ENCODE data around the gene C1QL4. TPM values are rescaled to one million over a fixed set of nuclear protein-coding genes. Genes with fewer than 3 reads are reported as not detected.
"Not testable (repeated sequence)": the region's sequence is repeated elsewhere in the genome, so short reads cannot be mapped to it uniquely, and the experiment has no call there.

Gene C1QL4
- total RNA-seq, 1 experiment from 2014 or later: 2.1 TPM

- Histone ChIP-seq H3K4me1 (peaks cover 3% of the 10 kb centered on the region), H3K36me3 (no peaks in the 10 kb centered on the region), H3K4me3 (peak overlapping the region; percentile 53), H3K9me3 (replicated peaks) (no peaks in the 10 kb centered on the region), H3K27ac (no peak overlapping the region), H3K27me3 (no peaks in the 10 kb centered on the region)
- no peak for DNase-seq
Measured at GRCh38 chr12:49294086-49294803, 42.7 kb downstream of the C1QL4 start.

- Histone ChIP-seq H3K4me3 (peak overlapping the region; percentile 53), H3K27ac (peak overlapping the region; percentile 20), H3K4me1 (peaks cover 3% of the 10 kb centered on the region), H3K9me3 (replicated peaks) (no peaks in the 10 kb centered on the region), H3K27me3 (no peaks in the 10 kb centered on the region), H3K36me3 (no peaks in the 10 kb centered on the region)
- peak; percentile 87 to 90 for DNase-seq
Measured at GRCh38 chr12:49293056-49293956, 43.7 kb downstream of the C1QL4 start.

- no peaks in the 10 kb centered on the region for H3K36me3 ChIP-seq
- peak overlapping the region; percentile 53 for H3K4me3 ChIP-seq
- H3K4me1 ChIP-seq: peaks cover 3% of the 10 kb centered on the region
- no peaks in the 10 kb centered on the region for H3K9me3 ChIP-seq (replicated peaks)
- peak overlapping the region; percentile 20 for H3K27ac ChIP-seq
- DNase-seq: peak; percentile 72 to 83
- H3K27me3 ChIP-seq: no peaks in the 10 kb centered on the region
Measured at GRCh38 chr12:49292729-49293055, 44.3 kb downstream of the C1QL4 start.

GRCh38 chr12:49288922-49289555 is 47.9 kb downstream of the C1QL4 start:
- Histone ChIP-seq H3K4me1 (peaks cover under 1% of the 10 kb centered on the region; the same call in 1 of the 2 replicates), H3K4me3 (no peak overlapping the region), H3K27ac (no peak overlapping the region), H3K36me3 (no peaks in the 10 kb centered on the region), H3K27me3 (no peaks in the 10 kb centered on the region), H3K9me3 (replicated peaks) (no peaks in the 10 kb centered on the region)
- DNase-seq: no peak

- peak; percentile 55 to 87 for DNase-seq
- Histone ChIP-seq H3K4me1 (peaks cover 5% of the 10 kb centered on the region; the same call in 1 of the 2 replicates), H3K27me3 (no peaks in the 10 kb centered on the region), H3K27ac (no peak overlapping the region), H3K36me3 (no peaks in the 10 kb centered on the region), H3K9me3 (replicated peaks) (no peaks in the 10 kb centered on the region), H3K4me3 (no peak overlapping the region)
Measured at GRCh38 chr12:49288412-49288853, 48.6 kb downstream of the C1QL4 start.

- DNase-seq: no peak
- H3K27ac ChIP-seq: no peak overlapping the region
Measured at GRCh38 chr12:49287876-49288275, 49.1 kb downstream of the C1QL4 start.

GRCh38 chr12:49284672-49285071 is 52.3 kb downstream of the C1QL4 start:
- no peak for DNase-seq
- H3K27ac ChIP-seq: no peak overlapping the region
- H3K9me3 ChIP-seq (replicated peaks): no peaks in the 10 kb centered on the region
- H3K4me3 ChIP-seq: no peak overlapping the region
- H3K4me1 ChIP-seq: peaks cover 10% of the 10 kb centered on the region; the same call in 1 of the 2 replicates
- no peaks in the 10 kb centered on the region for H3K36me3 ChIP-seq
- H3K27me3 ChIP-seq: no peaks in the 10 kb centered on the region

More at GRCh38 chr12:49287876-49288275, 49.1 kb downstream of the C1QL4 start:
- Histone ChIP-seq H3K27me3 (no peaks in the 10 kb centered on the region), H3K9me3 (replicated peaks) (no peaks in the 10 kb centered on the region), H3K4me1 (peaks cover 6% of the 10 kb centered on the region; the same call in 1 of the 2 replicates), H3K4me3 (no peak overlapping the region), H3K36me3 (no peaks in the 10 kb centered on the region)

- H3K4me1 ChIP-seq: peaks cover 13% of the 10 kb centered on the region; the same call in 1 of the 2 replicates
- H3K9me3 ChIP-seq (replicated peaks): no peaks in the 10 kb centered on the region
- no peaks in the 10 kb centered on the region for H3K27me3 ChIP-seq
- peak overlapping the region; percentile 26; the same call in 1 of the 2 replicates for H3K4me3 ChIP-seq
- no peaks in the 10 kb centered on the region for H3K36me3 ChIP-seq
- peak overlapping the region; percentile 45 for H3K27ac ChIP-seq
- DNase-seq: peak; percentile 58 to 67
Measured at GRCh38 chr12:49283541-49284429, 53.2 kb downstream of the C1QL4 start.

GRCh38 chr12:49282740-49283375 is 54.1 kb downstream of the C1QL4 start:
- not testable (repeated sequence) for H3K27ac ChIP-seq; H3K36me3 ChIP-seq; H3K4me3 ChIP-seq; DNase-seq; H3K27me3 ChIP-seq; H3K9me3 ChIP-seq (replicated peaks)
- peaks cover 13% of the 10 kb centered on the region for H3K4me1 ChIP-seq

Other genes starting within 250 kb of the C1QL4 start
- 0.04 and 0.13 TPM in 2 replicates for gene DHH, start 242.4 kb downstream of the C1QL4 start, total RNA-seq (2014; rRNA removed; shearing (Covaris generic))
- gene LMBR1L, start 226.3 kb downstream of the C1QL4 start, total RNA-seq (2014; rRNA removed; shearing (Covaris generic)): 17.8 and 28.9 TPM in 2 replicates
- 5,262 and 5,317 TPM in 2 replicates for gene TUBA1B, start 205.8 kb downstream of the C1QL4 start, total RNA-seq (2014; rRNA removed; shearing (Covaris generic))
- 481 and 482 TPM in 2 replicates for gene TUBA1A, start 148.1 kb downstream of the C1QL4 start, total RNA-seq (2014; rRNA removed; shearing (Covaris generic))
- gene TUBA1C, start 72.1 kb downstream of the C1QL4 start, total RNA-seq (2014; rRNA removed; shearing (Covaris generic)): 396 and 398 TPM in 2 replicates
- 1.7 and 3.9 TPM in 2 replicates for gene PRPH, start 42.0 kb downstream of the C1QL4 start, total RNA-seq (2014; rRNA removed; shearing (Covaris generic))
- 79.4 and 87.0 TPM in 2 replicates for gene TROAP, start 13.9 kb downstream of the C1QL4 start, total RNA-seq (2014; rRNA removed; shearing (Covaris generic))
- gene DNAJC22, start 9.7 kb upstream of the C1QL4 start, total RNA-seq (2014; rRNA removed; shearing (Covaris generic)): 10.7 and 11.9 TPM in 2 replicates
- gene SPATS2, start 30.3 kb upstream of the C1QL4 start, total RNA-seq (2014; rRNA removed; shearing (Covaris generic)): 67.6 and 72.6 TPM in 2 replicates
- gene KCNH3, start 201.8 kb upstream of the C1QL4 start, total RNA-seq (2014; rRNA removed; shearing (Covaris generic)): 0.03 and 0.12 TPM in 2 replicates
- 55.9 and 57.0 TPM in 2 replicates for gene MCRS1, start 231.0 kb upstream of the C1QL4 start, total RNA-seq (2014; rRNA removed; shearing (Covaris generic))

Measured in SJCRH30 (cell line).